ENCODE data around the gene DGKD.

DGKD gene

GRCh38 chr2:233424154-233424951, 70.1 kb downstream of the DGKD start:
- Histone ChIP-seq H2AFZ (ENCODE audit: low read length) (no peak overlapping the region), H3K79me2 (ENCODE audit: insufficient read depth, low read length) (peaks cover 97% of the 10 kb centered on the region), H3K36me3 (ENCODE audit: insufficient read depth, low read length) (peaks cover 13% of the 10 kb centered on the region; the same call in 1 of the 2 replicates), H3K4me1 (ENCODE audit: insufficient read depth, low read length, poor library complexity, severe bottlenecking) (peaks cover 43% of the 10 kb centered on the region), H3K4me2 (ENCODE audit: low read depth, low read length, poor library complexity, severe bottlenecking) (no peak overlapping the region), H3K9me3 (ENCODE audit: insufficient read depth, low read depth, low read length) (0 out of 2 replicates have a peak, but pooled peaks cover 6% of the 10 kb centered on the region), H3F3A (ENCODE audit: low read depth) (no peaks in the 10 kb centered on the region), H4K20me1 (ENCODE audit: insufficient read depth, low read length, poor library complexity, severe bottlenecking) (peaks cover 26% of the 10 kb centered on the region), H3K4me3 (ENCODE audit: low read length, poor library complexity, severe bottlenecking) (no peak overlapping the region), H3K9ac (ENCODE audit: low read depth, low read length, poor library complexity, severe bottlenecking) (no peak overlapping the region), H3K27me3 (ENCODE audit: insufficient read depth, low read length, poor library complexity, severe bottlenecking) (no peaks in the 10 kb centered on the region), H3K9me2 (replicated peaks; ENCODE audit: low read depth, low read length) (no peaks in the 10 kb centered on the region)
- no peak for TF ChIP-seq EZH2phosphoT487 (IDR thresholded peaks at IDR 0.05; ENCODE audit: borderline replicate concordance)
- TF ChIP-seq CTCF (conservative IDR thresholded peaks at IDR 0.05; ENCODE audit: low read length): no peak

GRCh38 chr2:233426619-233427342, 72.5 kb downstream of the DGKD start:
- H3K4me2 ChIP-seq (ENCODE audit: low read depth, low read length, poor library complexity, severe bottlenecking): no peak overlapping the region
- H3F3A ChIP-seq (ENCODE audit: low read depth): no peaks in the 10 kb centered on the region
- peaks cover 18% of the 10 kb centered on the region for H4K20me1 ChIP-seq (ENCODE audit: insufficient read depth, low read length, poor library complexity, severe bottlenecking)
- no peak for TF ChIP-seq EZH2phosphoT487 (IDR thresholded peaks at IDR 0.05; ENCODE audit: borderline replicate concordance)
- 0 out of 2 replicates have a peak, but pooled peaks cover 6% of the 10 kb centered on the region for H3K9me3 ChIP-seq (ENCODE audit: insufficient read depth, low read depth, low read length)
- H3K4me3 ChIP-seq (ENCODE audit: low read length, poor library complexity, severe bottlenecking): no peak overlapping the region
- H3K9me2 ChIP-seq (replicated peaks; ENCODE audit: low read depth, low read length): no peaks in the 10 kb centered on the region
- H3K36me3 ChIP-seq (ENCODE audit: insufficient read depth, low read length): peaks cover 24% of the 10 kb centered on the region; the same call in 1 of the 2 replicates
- H3K27me3 ChIP-seq (ENCODE audit: insufficient read depth, low read length, poor library complexity, severe bottlenecking): no peaks in the 10 kb centered on the region
- H2AFZ ChIP-seq (ENCODE audit: low read length): no peak overlapping the region
- H3K4me1 ChIP-seq (ENCODE audit: insufficient read depth, low read length, poor library complexity, severe bottlenecking): peaks cover 19% of the 10 kb centered on the region
- H3K9ac ChIP-seq (ENCODE audit: low read depth, low read length, poor library complexity, severe bottlenecking): no peak overlapping the region
- H3K79me2 ChIP-seq (ENCODE audit: insufficient read depth, low read length): peaks cover 96% of the 10 kb centered on the region

- Histone ChIP-seq H4K20me1 (ENCODE audit: insufficient read depth, low read length, poor library complexity, severe bottlenecking) (peaks cover 16% of the 10 kb centered on the region), H3K9me2 (replicated peaks; ENCODE audit: low read depth, low read length) (no peaks in the 10 kb centered on the region), H3K4me3 (ENCODE audit: low read length, poor library complexity, severe bottlenecking) (no peak overlapping the region), H3K36me3 (ENCODE audit: insufficient read depth, low read length) (peaks cover 18% of the 10 kb centered on the region; the same call in 1 of the 2 replicates), H3F3A (ENCODE audit: low read depth) (no peaks in the 10 kb centered on the region), H3K79me2 (ENCODE audit: insufficient read depth, low read length) (peaks cover 89% of the 10 kb centered on the region), H2AFZ (ENCODE audit: low read length) (no peak overlapping the region), H3K27me3 (ENCODE audit: insufficient read depth, low read length, poor library complexity, severe bottlenecking) (no peaks in the 10 kb centered on the region), H3K9ac (ENCODE audit: low read depth, low read length, poor library complexity, severe bottlenecking) (no peak overlapping the region), H3K4me2 (ENCODE audit: low read depth, low read length, poor library complexity, severe bottlenecking) (no peak overlapping the region), H3K9me3 (ENCODE audit: insufficient read depth, low read depth, low read length) (0 out of 2 replicates have a peak, but pooled peaks cover 6% of the 10 kb centered on the region), H3K4me1 (ENCODE audit: insufficient read depth, low read length, poor library complexity, severe bottlenecking) (peaks cover 7% of the 10 kb centered on the region)
- no peak for TF ChIP-seq CTCF (conservative IDR thresholded peaks at IDR 0.05; ENCODE audit: low read length)
- TF ChIP-seq EZH2phosphoT487 (IDR thresholded peaks at IDR 0.05; ENCODE audit: borderline replicate concordance): no peak
Observed at GRCh38 chr2:233428008-233428407, 73.7 kb downstream of the DGKD start.

Measured in Loucy (cell line).